Stimulated activated naive CD4-positive, alpha-beta T cell treated with Interleukin-2 at 50 U/mL for 16 hours (primary cell): ENCODE results near the gene FRMD3.

ENCODE experiments used
- DNase-seq: peaks from one replicate; lab custom pipeline; 2025; lab: John Stamatoyannopoulos, UW

FRMD3 gene

DNA sequence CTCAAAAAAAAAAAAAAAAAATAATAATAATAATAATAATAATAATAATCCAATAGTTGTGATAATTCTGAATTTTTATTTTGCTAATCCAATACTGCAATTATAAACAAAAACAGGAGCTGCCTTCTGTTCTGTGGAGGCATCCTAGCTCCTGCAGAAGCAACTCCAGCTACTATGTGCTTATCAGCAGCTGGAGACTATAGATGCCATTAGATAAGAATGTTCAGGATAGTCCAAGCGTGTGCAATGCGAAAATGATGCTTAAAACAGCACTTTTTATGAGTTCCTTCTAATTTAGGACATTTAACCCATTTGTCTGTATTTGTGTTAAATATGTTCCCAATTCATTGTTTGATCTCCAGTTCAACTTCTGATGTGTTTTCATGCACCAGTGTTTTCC lies 254.7 kb downstream of the FRMD3 start:
- no peak for DNase-seq

DNA sequence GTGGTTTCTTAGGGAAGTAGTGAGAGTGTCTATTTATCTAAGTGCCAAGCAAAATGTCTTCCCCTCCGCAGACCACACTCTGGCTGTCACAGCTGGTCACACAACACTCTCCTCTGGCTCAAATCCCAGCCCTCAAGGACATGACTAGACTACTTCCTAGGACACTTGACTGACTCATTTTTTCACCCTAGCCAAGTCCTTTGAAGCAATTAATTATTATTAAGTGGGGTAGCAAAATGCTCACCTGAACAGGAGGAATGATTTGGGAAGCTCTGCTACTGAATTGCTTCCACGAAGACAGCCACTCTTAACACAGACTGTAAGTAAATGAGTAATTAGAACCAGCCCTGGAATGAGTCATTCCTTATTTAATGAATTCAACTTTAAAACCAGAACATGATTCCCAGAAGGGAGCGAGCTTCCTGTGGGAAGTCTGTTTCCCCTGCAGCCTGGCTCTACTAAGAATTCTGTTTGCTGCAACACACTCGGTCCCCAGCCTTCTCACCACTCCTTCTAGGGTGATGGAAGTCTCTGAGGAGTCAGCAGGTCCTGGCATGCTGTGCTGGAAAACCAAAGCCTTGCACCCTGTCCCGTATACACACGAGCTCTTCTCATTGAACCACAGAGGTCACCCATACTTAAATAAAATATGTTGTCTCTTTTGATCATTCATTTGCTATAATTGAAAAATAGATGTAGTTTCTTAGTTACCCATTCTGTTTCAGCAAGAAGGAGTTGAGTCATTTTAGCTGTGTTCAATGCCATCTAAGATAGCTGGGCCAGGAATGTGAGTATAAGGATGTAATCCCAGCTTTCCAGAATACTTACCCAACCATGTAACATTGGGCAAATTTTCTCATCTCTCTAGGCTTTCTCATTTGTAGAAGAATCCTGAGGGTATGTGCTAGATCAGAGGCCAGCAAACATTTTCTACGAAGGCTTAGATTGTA lies 256.6 kb downstream of the FRMD3 start:
- DNase-seq = no peak

- no peak for DNase-seq
Observed at GRCh38 chr9:83280790-83281189, 257.4 kb downstream of the FRMD3 start.

GRCh38 chr9:83280268-83280667 lies 257.9 kb downstream of the FRMD3 start:
- no peak for DNase-seq

- DNase-seq = no peak
Observed at GRCh38 chr9:83274787-83275186, 263.4 kb downstream of the FRMD3 start.

- no peak for DNase-seq
Observed at GRCh38 chr9:83271665-83272071, 266.5 kb downstream of the FRMD3 start.

DNA sequence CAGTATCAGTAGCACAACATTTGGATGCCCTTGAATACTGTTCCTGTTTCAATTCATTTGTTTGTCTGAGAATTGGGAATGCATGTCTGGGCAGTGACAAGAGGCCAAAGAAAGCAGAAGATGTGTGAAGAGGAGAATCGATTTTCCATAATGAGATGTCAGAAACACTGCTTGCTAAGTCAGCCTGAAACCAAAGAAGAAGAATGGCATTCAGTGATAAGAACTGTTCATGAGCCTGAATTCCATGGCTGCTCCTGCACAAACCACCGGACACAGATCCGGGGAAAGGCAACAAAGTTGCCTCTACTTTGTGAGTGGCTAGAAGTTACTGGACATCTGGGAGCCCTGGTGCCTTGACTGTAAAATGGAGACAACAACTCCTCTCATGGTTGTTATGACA lies 268.1 kb downstream of the FRMD3 start:
- DNase-seq = no peak

- no peak for DNase-seq
Observed at GRCh38 chr9:83267741-83268140, 270.5 kb downstream of the FRMD3 start.

- DNase-seq = no peak
Observed at GRCh38 chr9:83266666-83267496, 271.3 kb downstream of the FRMD3 start.

DNA sequence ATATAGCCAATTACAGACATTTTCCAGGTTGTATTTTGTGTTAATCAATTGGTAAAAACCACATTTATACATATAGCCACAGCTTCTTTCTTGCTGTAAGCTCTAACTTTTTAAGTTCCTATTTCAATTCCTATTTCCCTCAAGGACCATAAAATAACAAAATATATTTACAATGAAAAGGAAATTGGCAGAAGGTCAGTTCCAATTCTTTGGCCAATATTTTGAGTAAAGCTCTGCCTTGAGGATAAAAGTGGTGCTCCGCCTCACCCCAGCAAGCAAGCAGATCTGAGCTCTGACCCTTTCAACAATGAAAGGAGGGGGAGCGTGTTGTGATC lies 271.9 kb downstream of the FRMD3 start:
- no peak for DNase-seq

GRCh38 chr9:83264315-83264714 lies 273.9 kb downstream of the FRMD3 start:
- DNase-seq = no peak

GRCh38 chr9:83259558-83259957 lies 278.6 kb downstream of the FRMD3 start:
- DNase-seq = no peak

DNA sequence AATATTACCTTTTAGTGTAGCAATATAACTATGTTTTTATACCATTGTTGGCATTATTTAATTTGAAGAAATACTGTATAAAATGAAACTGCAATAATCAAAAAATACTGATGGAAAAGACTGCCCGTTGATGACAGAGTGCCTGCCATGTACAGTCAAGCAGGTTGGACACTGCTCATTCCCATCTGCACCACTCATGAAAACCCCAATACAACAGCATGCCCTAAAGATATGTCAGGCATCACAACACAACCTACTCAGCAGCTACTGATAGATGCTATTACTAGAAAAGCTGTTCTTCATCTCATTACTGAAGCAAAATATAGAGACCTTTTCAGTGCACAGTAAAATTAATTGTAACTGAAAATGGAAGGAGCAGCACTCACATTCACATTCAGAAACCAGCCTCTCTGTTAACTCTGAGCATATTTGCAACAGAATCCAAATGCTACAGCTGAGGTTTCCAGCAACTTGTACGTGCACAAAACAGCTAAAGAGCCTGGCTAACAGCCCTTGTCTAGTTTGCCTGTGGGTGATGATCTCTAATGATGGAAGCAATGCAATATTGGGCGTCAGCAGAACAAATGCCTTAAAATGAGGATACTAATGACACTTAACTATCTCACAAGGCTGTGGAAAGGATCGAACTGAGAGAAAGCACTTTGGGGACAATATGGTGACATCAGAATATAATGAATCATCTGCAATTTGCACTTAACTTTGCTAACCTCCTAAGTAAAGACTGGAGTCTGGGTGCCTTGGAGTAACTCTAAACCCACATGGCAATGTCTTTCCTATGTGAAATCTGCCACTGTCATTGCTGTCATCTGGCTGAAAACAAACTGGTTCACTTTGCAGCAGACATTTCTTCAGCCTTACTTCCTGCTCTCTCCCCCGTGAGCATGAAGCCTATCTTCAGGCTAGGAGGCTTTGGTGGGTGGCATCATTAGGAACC lies 280.0 kb downstream of the FRMD3 start:
- no peak for DNase-seq

- DNase-seq = no peak
Observed at GRCh38 chr9:83247732-83248131, 290.5 kb downstream of the FRMD3 start.

DNA sequence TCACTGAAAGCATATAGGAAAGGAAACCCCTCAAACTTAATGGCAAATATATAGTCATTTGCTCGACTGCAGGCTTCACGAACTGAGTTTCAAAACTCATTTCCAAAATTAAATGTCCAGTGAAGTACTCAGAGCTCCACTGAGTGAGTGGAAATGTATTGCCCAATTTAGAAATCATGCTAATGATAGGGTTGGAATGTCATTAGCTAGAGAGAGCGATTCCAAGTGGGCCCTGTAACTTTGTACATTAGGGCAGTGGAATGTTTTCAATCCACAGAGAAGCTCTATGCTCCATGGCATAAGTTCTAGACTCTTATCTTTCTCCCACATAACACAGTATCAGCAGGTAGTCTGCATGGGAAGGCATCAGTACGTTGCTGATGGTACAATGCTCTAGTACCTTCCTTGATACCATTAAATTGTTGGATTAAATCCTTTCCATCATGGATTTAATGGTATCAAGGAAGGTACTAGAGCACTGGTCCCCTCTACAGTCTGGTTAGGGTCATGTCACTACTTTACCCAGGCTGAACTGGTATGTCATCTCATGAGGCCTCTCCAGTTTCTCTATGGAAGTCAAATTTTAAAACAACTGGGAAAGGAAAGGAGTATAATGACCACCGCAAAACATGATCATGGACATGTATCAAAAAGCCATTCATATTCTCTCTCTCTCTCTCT lies 292.1 kb downstream of the FRMD3 start:
- no peak for DNase-seq

DNA sequence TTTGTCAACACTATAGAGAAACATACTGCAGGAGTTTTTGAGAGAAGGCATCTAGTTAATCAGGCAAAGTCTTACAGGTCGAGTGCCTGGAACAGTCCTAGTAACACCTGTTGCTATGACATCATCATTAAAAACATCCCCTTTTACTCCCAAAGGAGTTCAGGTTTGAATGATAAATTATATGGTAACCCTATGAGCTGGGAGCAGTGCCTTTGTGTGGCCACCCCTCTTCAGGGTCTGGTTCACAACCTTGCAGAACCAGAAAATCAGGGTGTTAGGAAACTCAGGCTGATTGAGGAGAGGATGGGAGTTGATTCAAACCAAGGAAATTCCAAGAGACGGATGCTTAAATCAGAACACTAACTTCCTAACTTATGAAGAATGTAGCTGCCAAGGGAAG lies 296.1 kb downstream of the FRMD3 start:
- DNase-seq = no peak

DNA sequence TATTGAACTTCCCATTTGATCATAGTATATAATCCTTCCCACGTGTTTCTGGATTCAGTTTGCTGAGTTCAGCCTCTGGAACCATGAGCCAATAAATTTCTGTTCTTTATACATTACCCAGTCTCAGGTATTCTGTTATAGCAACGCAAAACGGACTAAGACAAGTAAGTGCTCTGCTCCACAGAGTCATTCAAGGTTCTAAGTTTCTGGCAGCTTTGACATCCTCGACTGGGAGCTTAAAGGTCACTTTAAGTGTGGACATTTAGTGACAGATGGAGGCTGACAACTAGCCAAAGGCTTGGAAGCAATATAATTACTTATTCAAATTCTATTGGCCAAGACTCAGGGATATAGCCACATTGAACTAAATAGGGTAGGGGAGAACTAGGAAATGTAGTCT lies 297.5 kb downstream of the FRMD3 start:
- DNase-seq = no peak

- DNase-seq = no peak
Observed at GRCh38 chr9:83239747-83240146, 298.5 kb downstream of the FRMD3 start.

- DNase-seq = no peak
Observed at GRCh38 chr9:83238871-83239640, 299.1 kb downstream of the FRMD3 start.

GRCh38 chr9:83236029-83236696 lies 302.0 kb downstream of the FRMD3 start:
- DNase-seq = no peak
